SU-DHL-6 (cell line): ENCODE results near the gene GALNT11.

ENCODE experiments used
- H2AFZ ChIP-seq: fragments of 200-600 bp; sonication (generic); 2 replicates; pipeline ENCODE4 v1.6.1; 2014; ENCODE audit warnings: low read depth, mild to moderate bottlenecking, moderate library complexity, mixed read lengths, antibody characterized with exemption, low read length; ENCODE audit not compliant: severe bottlenecking
- H3F3A ChIP-seq: fragments of 200-600 bp; shearing (Covaris generic); 2 replicates; pipeline ENCODE4 v1.6.0; 2016; ENCODE audit warnings: antibody characterized with exemption, mild to moderate bottlenecking; ENCODE audit not compliant: insufficient read depth
- H3K27ac ChIP-seq: fragments of 200-600 bp; sonication (generic); 2 replicates; pipeline ENCODE4 v1.5.1; 2016; ENCODE audit warnings: low read depth, mild to moderate bottlenecking, low read length, moderate library complexity, mixed read lengths
- H3K27me3 ChIP-seq: fragments of 200-600 bp; sonication (generic), shearing (Covaris generic); 2 replicates; pipeline ENCODE4 v1.6.0; 2014; ENCODE audit warnings: mild to moderate bottlenecking, low read length
- H3K36me3 ChIP-seq: fragments of 200-600 bp; sonication (generic); 2 replicates; pipeline ENCODE4 v1.6.1; 2014; ENCODE audit warnings: mild to moderate bottlenecking, low read length, mixed read lengths
- H3K4me2 ChIP-seq: fragments of 300-600, 200-600 bp; shearing (Covaris generic), sonication (generic); 2 replicates; pipeline ENCODE4 v1.6.0; 2014; ENCODE audit warnings: low read length, low read depth, mild to moderate bottlenecking; ENCODE audit not compliant: poor library complexity, severe bottlenecking
- H3K4me3 ChIP-seq: fragments of 200-600 bp; sonication (generic); 2 replicates; pipeline ENCODE4 v1.5.1; 2014; ENCODE audit warnings: antibody characterized with exemption, low read length, mild to moderate bottlenecking, mixed read lengths; ENCODE audit not compliant: insufficient read depth, poor library complexity, severe bottlenecking
- H3K79me2 ChIP-seq: fragments of 200-600 bp; sonication (generic); 2 replicates; pipeline ENCODE4 v1.6.1; 2014; ENCODE audit warnings: mild to moderate bottlenecking, low read length, moderate library complexity; ENCODE audit not compliant: insufficient read depth
- H3K9ac ChIP-seq: fragments of 200-600 bp; sonication (generic); 2 replicates; pipeline ENCODE4 v1.7.0; 2014; ENCODE audit warnings: mild to moderate bottlenecking, low read length
- H3K9me2 ChIP-seq: fragments of 200-600 bp; sonication (generic); replicated peaks from 2 replicates; pipeline ENCODE4 v1.6.1; 2014; ENCODE audit warnings: low read length; ENCODE audit not compliant: insufficient read depth
- H3K9me3 ChIP-seq: fragments of 200-600 bp; sonication (generic); 2 replicates; pipeline ENCODE4 v1.6.1; 2014; ENCODE audit warnings: low read length, mixed read lengths; ENCODE audit not compliant: insufficient read depth
- H4K20me1 ChIP-seq: fragments of 200-600 bp; sonication (generic); 2 replicates; pipeline ENCODE4 v1.6.1; 2014; ENCODE audit warnings: low read depth, mild to moderate bottlenecking, antibody characterized with exemption, low read length, moderate library complexity, mixed read lengths
- CTCF ChIP-seq: fragments of 200-600 bp; sonication (generic); IDR thresholded peaks from one replicate; pipeline ENCODE4 v1.5.1; 2017; ENCODE audit warnings: antibody characterized with exemption, mild to moderate bottlenecking, low read length, moderate library complexity; ENCODE audit not compliant: insufficient read depth, poor library complexity, severe bottlenecking
- EZH2phosphoT487 ChIP-seq: fragments of 200-600 bp; sonication (generic), shearing (Covaris generic); conservative IDR thresholded peaks from 2 replicates; pipeline ENCODE4 v1.6.1; 2018; ENCODE audit warnings: mild to moderate bottlenecking, antibody characterized with exemption, low read length, moderate library complexity, mixed read lengths

The GALNT11 gene

GRCh38 chr7:151982806-151983205 is 42.7 kb upstream of the GALNT11 start:
- no peaks in the 10 kb centered on the region for H3K79me2 ChIP-seq
- no peaks in the 10 kb centered on the region for H4K20me1 ChIP-seq

GRCh38 chr7:151984612-151985011 is 40.9 kb upstream of the GALNT11 start:
- H3K4me3 ChIP-seq = no peak overlapping the region
- H3K9me2 ChIP-seq = no peaks in the 10 kb centered on the region
- H3K9ac ChIP-seq = no peak overlapping the region
- H3K27me3 ChIP-seq = no peaks in the 10 kb centered on the region
- no peak overlapping the region for H3K27ac ChIP-seq
- H3K4me2 ChIP-seq = no peak overlapping the region
- no peaks in the 10 kb centered on the region for H3K9me3 ChIP-seq
- no peaks in the 10 kb centered on the region for H4K20me1 ChIP-seq
- no peaks in the 10 kb centered on the region for H3F3A ChIP-seq
- TF ChIP-seq EZH2phosphoT487 (no peak), CTCF (no peak)
- H3K36me3 ChIP-seq = no peaks in the 10 kb centered on the region
- no peaks in the 10 kb centered on the region for H3K79me2 ChIP-seq
- no peak overlapping the region for H2AFZ ChIP-seq

More at GRCh38 chr7:151982806-151983205, 42.7 kb upstream of the GALNT11 start:
- H3K4me3 ChIP-seq = no peak overlapping the region
- no peak for TF ChIP-seq CTCF
- H3K9ac ChIP-seq = no peak overlapping the region
- no peaks in the 10 kb centered on the region for H3K36me3 ChIP-seq
- no peaks in the 10 kb centered on the region for H3K9me2 ChIP-seq
- H2AFZ ChIP-seq = no peak overlapping the region
- no peaks in the 10 kb centered on the region for H3K9me3 ChIP-seq
- H3K4me2 ChIP-seq = no peak overlapping the region
- H3K27me3 ChIP-seq = no peaks in the 10 kb centered on the region
- no peak overlapping the region for H3K27ac ChIP-seq
- H3F3A ChIP-seq = no peaks in the 10 kb centered on the region

GRCh38 chr7:151987748-151988529 is 37.5 kb upstream of the GALNT11 start:
- Histone ChIP-seq H3F3A (no peaks in the 10 kb centered on the region), H3K4me3 (no peak overlapping the region), H3K27ac (no peak overlapping the region), H3K36me3 (no peaks in the 10 kb centered on the region), H3K9me3 (no peaks in the 10 kb centered on the region), H3K4me2 (no peak overlapping the region), H3K27me3 (no peaks in the 10 kb centered on the region), H4K20me1 (no peaks in the 10 kb centered on the region), H2AFZ (no peak overlapping the region), H3K9me2 (no peaks in the 10 kb centered on the region), H3K9ac (no peak overlapping the region), H3K79me2 (no peaks in the 10 kb centered on the region)
- no peak for TF ChIP-seq EZH2phosphoT487
- no peak for TF ChIP-seq CTCF
